T-helper 2 cell (primary cell): Measurements from ENCODE around the gene CPEB3.
"Not testable (repeated sequence)": the region's sequence is repeated elsewhere in the genome, so short reads cannot be mapped to it uniquely, and the experiment has no call there.

Experiments used
- DNase-seq, 5 experiments: peaks; one replicate each; pipeline versions ENCODE4 v3.0.0 to v3.0.0-alpha.2; 2012 to 2022
- total RNA-seq, 2 donors: gene quantifications; one replicate each; lab custom pipeline; 2026; lab: John Stamatoyannopoulos, UW

CPEB3 gene
- 7.2 to 10.0 reads per million in 2 donors for total RNA-seq

- peak; percentile 80 to 94 (median 88) for DNase-seq
Measured at GRCh38 chr10:92290837-92291615, at the start of gene CPEB3, which contains the start of gene MARCHF5. CPEB3 (minus strand) TSS chr10:92291078; CDS start chr10:92240350, 50,728 bp downstream. MARCHF5 (plus strand) TSS chr10:92291167; CDS start chr10:92291495, 328 bp downstream.

- not testable (repeated sequence) for DNase-seq
Measured at GRCh38 chr10:92329927-92330326, 39.0 kb upstream of the CPEB3 start.

- no peak for DNase-seq
Measured at GRCh38 chr10:92328993-92329392, 38.1 kb upstream of the CPEB3 start.

DNA sequence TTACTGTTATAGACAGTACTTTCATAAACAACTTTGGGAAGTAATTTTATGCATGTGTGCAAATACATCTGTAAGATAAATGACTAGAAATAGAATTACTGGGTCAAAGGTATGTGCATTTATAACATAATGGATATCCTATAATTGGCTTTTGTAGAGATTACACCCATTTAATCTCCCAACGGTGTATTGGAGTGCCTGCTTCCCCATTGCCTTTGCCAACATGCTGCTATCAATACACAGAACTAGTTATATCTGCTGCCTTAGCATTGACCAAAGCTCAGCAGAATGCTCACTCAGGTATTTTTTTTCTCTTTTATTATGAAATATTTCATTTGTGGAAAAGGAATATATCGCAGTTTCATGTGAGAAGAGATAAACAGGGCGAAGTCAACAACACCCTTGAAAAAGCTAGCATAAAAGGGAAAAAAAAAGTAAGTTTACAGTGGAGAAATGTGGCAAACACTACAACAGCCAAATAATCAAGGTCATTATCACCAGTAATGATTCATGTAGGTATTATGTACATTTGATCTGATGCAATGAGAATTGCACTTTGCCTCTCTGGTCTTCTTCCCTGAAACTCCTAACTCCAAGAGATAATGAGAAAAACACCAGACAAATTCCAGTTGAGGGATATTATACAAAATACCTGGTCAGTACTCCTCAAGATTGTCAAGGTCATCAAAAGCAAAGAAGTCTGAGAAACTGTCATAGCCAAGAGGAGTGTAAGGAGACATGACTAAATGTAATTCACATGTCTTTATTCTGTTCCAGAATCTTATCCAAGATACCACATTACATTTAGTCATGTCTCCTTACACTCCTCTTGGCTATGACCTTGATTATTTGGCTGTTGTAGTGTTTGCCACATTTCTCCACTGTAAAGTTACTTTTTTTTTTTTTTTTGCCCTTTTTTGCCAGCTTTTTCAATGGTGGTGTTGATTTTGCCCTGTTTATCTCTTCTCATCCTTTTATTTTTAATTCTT, 36.9 kb upstream of the CPEB3 start:
- DNase-seq, result no peak

DNA sequence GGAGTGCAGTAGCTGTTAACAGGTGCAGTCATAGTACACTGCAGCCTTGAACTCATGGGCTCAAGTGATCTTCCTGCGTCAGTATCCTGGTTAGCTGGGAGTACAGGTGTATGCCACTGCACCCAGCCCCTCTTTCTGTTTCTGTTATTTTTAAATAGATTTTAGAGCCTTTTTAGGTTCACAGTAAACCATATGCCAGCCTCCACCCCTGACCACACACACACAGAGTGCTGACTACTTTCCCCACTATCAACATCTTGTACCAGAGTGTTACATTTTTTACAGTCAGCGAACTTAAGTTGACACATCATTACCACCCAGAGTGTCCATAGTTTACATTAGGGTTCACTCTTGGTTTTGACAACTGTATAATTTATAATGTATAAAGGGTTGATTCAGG, 32.2 kb upstream of the CPEB3 start:
- no peak for DNase-seq

- DNase-seq, result no peak
Measured at GRCh38 chr10:92316610-92317009, 25.7 kb upstream of the CPEB3 start.

GRCh38 chr10:92313750-92314149, 22.9 kb upstream of the CPEB3 start:
- DNase-seq, result no peak

DNA sequence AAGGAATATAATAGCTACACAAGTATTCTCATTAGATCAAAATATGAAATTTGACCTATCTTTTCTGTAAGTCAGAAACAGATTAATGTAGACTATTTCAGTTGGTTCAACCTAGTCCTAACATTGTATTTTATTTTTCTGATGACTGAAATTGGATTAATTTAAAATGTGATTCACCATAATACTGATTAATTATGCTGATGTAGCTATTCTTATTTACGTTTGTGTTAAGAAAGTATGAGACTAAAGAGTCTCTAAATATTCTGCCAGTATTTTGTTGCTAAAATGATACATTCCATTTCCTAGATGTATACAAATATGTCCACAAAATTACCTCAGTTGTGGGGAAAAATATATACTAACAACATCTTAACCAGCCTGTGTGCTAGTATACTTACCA, 18.4 kb upstream of the CPEB3 start:
- DNase-seq, result no peak

- DNase-seq, result no peak
Measured at GRCh38 chr10:92305133-92306072, 14.5 kb upstream of the CPEB3 start.

- no peak for DNase-seq
Measured at GRCh38 chr10:92304061-92304460, 13.2 kb upstream of the CPEB3 start.

GRCh38 chr10:92303096-92303495, 12.2 kb upstream of the CPEB3 start:
- DNase-seq, result peak in 1 of 5 experiments; percentile 11

DNA sequence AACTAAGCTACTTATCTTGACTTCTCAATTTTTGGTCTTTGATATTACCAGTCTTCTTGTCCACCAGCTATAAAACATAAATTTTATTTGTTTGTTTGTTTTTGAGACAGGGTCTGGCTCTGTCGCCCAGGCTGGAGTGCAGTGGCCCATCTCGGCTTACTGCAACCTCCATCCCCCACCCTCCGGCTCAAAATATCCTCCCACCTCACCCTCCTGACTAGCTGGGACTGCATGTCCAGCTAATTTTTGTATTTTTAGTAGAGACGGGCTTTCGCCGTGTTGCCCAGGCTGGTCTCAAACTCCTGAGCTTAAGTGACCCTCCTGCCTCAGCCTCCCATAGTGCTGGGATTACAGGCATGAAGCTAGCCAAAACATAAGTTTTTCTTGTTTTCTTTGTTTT, 7.6 kb upstream of the CPEB3 start:
- DNase-seq, result no peak

- peak in 2 of 5 experiments; percentile 6 to 72 for DNase-seq
Measured at GRCh38 chr10:92291921-92292845, 1.3 kb upstream of the CPEB3 start.

- no peak for DNase-seq
Measured at GRCh38 chr10:92291616-92291865, 663 bp upstream of the CPEB3 start.

GRCh38 chr10:92290076-92290836, 622 bp downstream of the CPEB3 start:
- peak in 4 of 5 experiments; percentile 8 to 27 (median 18) for DNase-seq

- no peak for DNase-seq
Measured at GRCh38 chr10:92284112-92284704, 6.7 kb downstream of the CPEB3 start.

DNA sequence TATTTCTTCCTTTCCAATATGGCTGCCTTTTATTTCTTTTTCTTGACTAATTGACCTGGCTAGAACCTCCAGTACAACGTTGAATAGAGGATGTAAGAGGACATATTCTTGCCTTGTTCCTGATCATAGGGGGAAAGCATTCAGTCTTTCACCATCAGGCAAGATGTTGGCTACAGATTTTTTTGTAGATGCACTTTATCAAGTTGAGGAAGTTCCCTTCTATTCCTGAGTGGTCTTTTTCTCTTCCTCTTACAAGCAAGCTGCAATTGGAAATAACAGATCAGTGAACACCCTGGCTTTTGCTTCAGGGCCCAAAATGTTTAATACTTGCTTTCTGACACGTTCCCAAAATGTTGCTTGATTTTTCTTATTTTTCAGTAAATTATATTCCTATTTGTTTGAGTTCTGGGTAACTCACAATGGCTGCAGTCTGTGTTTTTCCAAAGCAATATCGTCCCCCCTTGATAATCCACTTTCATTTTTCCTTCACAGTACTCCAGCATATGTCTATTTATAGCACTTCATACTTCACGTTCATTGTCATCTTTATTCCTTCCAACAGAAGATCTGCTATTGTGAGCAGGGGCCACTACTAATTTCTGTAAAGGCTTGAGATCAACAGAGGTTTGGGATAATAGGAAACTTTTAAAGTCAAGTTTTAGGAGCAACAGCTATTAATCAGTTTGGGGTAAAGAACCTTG, 11.7 kb downstream of the CPEB3 start:
- DNase-seq, result no peak

- no peak for DNase-seq
Measured at GRCh38 chr10:92274071-92274470, 16.8 kb downstream of the CPEB3 start.

DNA sequence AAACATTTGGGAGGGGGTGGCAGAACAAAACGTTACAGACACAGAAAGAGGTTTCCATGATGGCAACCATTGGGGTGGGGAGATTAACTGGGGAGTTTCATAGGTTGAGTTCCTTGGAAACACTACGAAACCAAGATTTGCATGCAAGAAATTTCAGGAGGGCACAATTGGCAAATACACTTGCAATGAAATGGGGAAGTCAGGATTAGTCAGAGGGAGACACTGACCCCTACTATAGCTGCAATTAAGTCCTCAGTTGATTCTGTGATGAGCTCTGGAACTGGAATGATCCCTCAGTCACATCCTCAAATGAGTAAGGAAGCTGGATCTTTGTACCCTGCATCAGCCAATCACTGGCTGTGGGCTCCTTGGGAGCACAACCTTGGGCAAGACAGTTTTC, 22.1 kb downstream of the CPEB3 start:
- DNase-seq, result no peak
